GM18873 (cell line): ENCODE measurements around the gene MAP3K8.

Experiments used
- ATAC-seq: cut with Tn5 transposase; IDR thresholded peaks from one replicate; pipeline ENCODE4 v1.9.1; 2021; ENCODE audit warnings: mild to moderate bottlenecking, moderate library complexity, moderate number of reproducible peaks; ENCODE audit not compliant: unreplicated experiment, low FRiP score

Gene MAP3K8

DNA sequence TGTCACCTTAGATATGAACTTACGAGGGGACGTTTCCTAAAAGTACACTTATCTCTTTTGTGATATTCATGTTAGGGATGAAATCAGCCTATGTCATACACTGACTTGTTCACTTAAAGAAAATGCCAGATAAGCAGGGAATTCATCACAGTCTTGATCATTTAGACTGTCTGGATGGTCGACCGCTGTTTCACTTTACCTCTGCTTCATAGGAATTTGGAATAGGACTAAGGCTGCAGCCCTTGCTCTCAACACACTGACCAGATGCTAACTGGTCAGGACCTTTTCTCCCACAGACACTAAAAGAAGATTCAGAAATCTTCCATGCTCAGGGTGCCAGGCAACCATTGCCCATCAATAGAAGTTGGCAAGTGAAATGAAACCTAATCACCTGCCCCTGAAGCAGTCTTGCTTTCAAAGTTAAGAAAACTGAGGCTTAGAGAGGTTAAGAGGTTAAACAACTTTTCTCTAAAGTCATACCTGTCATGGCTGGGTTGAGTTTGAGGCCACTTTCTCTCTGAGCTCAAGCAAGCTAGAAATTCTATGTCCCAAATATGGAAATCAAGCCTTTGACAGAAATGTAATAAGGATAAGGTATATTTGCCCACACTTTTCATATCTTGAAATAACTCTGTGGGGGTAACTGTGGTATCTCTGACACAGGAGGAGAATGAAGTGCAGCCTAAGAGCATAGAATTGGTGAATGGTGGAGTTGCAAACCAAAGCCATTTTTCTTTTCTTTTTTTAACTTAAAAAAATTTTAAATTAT lies 77.1 kb downstream of the MAP3K8 start:
- no peak for ATAC-seq
